ENCODE measurements around the gene MYO18A.
A peak's percentile ranks its signal among the peaks of the same experiment; 100 is the strongest.
"Not testable (repeated sequence)": the region's sequence is repeated elsewhere in the genome, so short reads cannot be mapped to it uniquely, and the experiment has no call there.

The MYO18A gene

DNA sequence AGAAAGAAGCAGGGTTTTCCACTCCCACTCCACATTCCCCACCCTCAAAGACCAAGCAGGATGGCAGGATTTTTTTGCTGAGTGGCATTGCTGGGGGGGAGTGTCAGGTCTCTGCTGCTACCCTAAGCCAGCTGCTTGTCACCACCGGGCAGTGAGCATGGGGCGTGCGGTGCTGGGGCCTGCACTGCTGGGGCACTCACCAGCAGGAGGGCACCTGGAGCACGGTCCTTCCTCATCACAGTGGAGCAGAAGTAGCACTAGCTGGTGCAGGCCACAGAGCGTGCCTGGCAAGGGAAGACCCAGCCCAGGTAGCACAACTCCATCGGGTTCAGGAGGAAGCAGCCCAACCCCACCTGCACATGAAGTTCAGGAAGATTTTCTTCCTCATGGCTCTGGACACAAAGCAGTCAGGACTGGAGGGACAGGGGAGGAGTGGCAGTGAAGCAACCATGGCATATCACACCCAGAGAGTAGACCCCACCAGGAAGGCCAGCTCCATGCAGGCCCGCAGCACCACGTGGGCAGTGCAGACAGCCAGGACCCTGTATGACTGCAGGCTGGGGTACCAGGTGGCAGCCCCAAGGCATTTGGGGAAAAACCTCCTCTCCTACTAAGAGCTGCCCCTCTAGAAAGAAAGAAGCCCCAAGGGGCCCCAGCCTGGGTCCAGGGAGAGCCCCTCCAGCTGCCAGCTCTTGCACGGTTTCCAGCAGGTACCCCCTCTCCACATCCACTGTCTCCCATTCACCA is 16.7 kb upstream of the MYO18A start:
- DNase-seq, result peak in 1 of 4 experiments; percentile 47

DNA sequence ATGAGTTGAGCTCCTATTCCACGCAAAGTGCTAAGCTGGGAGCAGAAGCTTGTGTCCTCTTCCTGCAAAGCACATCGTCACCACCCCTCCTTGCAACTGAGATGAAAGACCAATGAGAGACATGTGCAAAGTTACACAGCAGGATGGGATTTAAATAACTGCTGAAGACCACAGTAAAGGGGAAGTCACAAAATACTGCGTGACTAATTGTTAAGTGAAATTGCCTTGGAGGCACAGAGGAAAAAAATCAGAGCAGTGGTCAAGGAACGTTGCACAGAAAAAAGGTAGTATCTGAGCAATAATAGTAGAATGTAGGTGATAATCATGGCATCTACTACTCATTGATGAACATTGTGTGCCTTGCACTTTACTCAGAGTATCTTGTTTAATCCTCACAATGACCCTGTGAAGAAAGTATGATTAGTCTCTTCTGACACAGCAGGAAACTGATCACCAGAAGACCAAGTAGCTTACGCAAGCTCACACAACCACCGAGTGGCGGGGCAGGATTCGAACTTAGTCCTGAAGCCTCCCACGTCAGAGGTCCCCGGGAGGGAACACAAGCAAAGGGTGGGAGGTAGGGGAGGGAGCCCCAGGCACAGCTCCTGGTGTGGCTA is 15.4 kb upstream of the MYO18A start:
- DNase-seq, result peak; percentile 84 to 95 (median 90)

DNA sequence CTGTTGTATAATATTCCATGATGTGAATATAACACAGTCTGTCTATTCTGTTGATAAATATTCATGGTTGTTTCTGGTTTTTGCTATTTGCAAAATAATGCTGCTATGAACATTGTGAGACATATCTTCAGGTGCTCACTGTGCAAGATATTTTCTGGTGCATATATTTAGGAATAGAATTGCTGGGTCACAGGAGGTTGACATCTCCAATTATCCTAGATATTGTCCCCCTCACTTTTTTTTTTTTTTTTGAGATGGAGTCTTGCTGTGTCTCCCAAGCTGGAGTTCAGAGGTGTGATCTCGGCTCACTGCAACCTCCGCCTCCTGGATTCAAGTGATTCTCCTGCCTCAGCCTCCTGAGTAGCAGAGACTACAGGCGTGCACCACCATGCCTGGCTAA is 14.5 kb upstream of the MYO18A start:
- no peak for DNase-seq

DNA sequence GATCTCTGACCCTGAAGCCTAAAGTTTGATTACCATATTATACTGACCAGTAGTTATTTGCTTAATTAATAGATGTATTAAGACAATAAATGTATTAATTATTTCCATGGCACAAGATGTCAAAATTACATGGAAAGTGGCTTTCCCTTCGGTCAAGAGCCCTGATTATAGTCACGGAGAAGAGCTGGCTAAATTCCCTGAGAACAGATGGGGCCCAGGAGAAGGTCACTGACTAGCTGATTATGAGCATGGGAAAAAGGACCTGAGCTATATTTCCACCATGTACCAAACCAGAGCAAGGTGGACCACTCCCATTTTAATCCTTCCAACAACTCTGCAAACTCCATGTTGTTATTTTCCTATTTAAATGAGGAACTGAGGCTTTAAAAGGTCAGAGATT is 12.9 kb upstream of the MYO18A start:
- DNase-seq, result peak in 1 of 4 experiments; percentile 43

DNA sequence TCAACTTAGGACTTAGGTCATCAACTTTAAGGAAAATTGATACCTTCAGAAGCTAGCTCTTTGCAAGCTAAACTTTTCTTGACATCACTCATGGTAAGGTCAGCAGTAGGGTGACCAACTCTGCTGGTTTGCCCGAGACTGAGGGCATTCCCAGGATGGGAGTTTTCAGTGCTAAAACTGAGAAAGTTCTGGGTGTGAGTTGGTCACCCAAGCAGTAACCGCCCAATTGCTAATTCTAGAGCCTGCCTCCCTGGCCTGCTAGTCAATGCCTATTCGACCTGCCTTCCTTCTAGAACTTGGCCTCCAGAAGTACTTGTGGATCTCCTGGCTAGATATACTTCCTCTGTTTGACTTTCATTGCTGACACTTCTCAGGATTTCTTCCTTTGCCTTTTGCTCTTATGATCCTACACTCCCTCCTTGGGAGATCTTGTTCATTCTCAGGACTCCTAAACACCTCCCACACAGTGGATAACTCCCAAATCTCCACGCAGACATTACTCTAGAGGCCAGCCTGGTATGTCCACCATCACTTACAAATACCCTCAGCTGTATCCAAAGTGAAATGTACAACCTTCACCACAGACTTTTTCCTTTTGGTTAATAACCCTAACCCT is 10.5 kb upstream of the MYO18A start:
- no peak for DNase-seq

DNA sequence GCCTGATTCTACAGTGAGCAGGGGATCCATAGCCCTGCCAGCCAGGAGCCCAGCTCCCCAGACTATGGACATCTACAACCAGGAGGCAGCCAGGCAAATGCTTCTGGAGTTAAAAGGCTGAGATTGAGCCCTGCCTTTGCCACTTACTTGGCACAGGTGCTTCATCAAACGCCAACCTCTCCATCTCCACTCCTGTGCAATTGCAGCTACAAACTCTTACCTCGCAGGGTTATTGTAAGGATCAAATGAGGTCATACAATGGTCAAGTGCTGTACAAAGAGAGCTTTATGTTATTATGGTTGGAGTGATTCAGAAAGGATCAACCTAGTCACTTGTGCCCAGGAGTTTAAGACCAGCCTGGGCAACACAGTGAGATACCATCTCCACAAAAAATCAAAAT is 9.8 kb upstream of the MYO18A start:
- DNase-seq, result no peak

DNA sequence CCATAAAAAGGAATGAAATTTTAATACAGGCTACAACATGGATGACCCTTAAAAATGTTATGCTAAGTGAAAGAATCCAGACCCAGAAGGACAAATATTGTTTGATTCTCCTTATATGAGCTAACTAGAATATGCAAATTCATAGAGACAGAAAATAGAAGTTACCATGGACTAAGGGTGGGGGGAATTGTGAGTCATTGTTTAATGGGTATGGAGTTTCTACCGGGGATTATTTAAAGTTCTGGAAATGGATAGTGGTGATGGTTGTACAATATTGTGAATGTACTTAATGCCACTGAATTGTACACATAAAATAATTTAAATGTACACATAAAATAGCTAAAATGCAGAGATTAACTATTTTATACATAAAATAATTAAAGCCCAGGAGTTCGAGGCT is 9.2 kb upstream of the MYO18A start:
- no peak for DNase-seq

DNA sequence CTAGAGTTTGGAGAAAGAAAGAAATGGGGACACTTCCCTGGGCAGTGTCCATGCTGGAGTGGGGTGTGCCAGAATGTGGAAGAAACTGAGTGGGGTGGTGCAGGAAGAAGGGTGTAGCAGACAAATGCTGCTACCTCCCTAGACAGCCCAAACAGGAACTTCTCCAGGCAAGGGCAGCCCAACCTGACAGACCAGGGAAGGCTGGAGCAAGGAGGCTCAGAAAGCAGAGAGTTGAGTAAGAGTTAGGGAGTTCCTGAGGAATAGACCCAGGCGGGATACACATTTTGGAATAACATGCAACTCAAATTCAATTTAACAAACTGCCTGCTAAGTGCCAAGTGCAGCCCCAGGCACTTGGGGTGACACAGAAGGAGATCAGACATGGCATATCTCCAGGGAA is 1.0 kb upstream of the MYO18A start:
- peak in 1 of 4 experiments; percentile 31 for DNase-seq

DNA sequence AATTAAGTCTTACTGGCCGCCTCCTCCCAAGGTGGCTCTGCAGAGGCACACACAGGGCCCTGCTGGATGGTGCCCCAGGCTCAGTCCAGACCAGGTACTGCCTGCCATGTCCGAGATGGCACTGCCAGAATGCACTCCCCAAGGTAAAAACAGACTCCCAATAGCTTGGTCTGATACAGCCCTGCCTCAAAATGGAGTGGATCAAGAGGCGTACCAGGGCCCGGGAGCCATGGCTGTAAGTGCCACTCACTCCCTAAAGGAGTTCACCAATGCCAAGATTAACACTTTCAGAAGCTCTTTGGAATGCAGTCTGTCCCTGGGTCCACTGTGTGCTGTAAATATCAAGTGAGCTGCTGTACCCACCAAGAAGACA is 576 bp upstream of the MYO18A start:
- DNase-seq, result no peak

DNA sequence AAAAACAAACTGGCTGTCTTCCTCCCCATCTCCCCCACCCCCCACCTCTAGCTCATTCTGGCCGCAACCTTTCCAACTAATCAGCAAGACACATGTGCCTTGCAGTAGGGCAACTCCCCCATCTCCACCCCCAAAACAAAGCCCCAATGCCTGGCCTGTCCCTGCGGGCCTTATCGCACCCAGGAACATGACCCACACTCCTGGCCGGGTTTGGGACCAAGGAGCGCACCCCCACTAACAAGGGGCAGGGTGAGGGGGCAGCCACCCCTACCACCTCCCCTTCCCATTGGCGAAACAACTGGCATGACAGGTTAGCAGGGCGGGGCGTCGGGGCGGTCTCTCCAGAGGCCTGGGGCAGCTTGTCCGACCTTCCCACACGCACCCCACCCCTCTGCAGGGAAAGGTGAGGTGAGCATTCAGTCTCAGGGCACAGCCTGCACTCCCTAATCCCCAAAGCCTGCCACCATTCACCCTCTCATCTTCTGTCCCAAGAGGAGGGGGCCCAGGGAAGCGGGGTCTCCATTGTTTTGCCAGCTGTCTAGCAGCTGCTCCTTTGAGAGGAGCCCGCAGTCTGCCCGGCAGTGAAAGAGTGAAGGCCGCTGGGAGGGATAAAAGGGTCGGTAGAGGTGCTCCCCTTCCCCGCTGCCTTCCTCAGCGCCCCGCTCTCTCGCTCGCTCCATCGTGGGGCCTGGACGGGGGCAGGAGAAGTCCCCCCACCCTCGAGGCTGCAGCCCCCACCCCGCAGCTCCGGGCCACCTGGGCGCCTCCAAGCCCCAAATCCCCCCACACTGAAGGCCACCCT is 765 bp downstream of the MYO18A start:
- DNase-seq, result no peak

DNA sequence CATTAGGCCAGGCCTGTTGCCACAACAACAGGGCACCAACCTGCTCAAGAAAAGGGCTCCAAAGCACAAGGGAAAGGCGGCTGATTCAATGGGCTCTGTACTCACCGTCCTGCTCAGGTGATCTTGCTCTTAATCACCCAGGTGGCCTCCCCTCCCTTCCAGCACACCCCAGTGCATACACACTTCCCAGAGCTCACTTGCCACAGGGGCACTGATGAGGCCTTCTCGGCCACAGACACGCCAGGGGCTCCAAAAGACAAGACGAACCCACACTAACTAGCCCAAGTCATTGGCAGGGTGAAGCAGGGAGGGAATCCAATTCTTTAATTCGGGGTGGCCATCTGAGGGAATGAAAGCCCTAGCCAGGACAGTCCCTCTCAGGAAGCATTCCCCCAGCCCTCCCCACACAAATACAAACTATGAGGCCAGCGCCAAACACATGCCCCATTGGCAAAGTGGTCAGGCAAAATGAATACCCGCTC is 1.4 kb downstream of the MYO18A start:
- no peak for DNase-seq

DNA sequence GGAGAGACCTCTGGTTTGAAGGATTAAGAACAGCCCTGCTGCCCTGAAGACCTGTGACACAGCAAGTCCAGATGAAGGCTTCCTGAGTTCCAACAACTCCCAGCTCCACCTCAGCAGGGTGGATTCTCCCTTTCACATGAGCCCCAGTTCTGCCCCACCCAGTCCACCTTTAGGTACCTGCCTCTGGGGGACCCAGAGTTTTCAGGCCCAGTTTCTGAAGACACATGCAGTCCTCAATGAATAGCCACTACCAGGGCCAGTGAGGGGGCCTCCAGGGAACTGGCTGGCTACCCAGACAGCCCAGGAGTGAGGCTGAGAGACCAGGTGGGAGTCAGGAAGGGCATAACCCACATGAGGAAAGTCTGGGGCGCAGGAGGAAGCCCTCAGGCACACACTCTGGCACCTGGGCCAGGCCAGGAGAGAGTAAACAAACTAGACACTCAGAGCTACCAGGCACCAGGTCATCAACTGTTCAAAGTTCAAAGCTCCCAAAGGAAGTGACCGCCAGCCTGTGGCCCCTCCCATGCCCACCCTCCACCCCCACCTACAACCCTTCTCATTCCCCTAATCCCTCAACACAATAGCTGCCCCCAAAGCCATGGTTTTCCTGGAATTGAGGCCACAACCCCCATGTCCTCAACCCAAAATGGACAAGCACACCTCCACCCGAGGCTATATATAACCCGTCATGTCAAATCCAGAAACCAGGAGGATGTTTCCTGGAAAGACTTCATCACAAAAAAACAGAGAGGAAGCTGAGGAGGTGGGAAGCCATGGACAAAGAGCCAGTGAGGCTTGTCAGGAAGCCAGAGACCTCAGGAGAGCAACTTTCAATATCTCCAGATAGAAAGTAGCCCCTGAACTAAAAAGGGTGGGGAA is 2.1 kb downstream of the MYO18A start:
- DNase-seq, result no peak

DNA sequence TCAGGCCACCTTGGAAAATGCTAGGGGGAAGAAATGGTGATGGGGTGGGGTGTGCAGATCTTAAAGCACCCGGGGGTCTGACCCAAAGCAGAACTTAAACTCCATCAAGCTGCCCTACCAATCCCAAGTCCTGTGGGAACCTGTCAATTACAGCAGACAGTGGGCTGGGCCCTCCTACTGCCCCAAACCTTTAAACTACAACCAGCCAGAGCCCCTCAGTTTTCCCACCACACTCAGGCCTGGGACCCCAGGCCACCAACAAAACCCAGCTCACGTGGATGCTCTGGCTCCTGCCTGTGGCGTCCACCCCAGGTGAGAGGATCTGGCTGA is 2.7 kb downstream of the MYO18A start:
- no peak for DNase-seq

DNA sequence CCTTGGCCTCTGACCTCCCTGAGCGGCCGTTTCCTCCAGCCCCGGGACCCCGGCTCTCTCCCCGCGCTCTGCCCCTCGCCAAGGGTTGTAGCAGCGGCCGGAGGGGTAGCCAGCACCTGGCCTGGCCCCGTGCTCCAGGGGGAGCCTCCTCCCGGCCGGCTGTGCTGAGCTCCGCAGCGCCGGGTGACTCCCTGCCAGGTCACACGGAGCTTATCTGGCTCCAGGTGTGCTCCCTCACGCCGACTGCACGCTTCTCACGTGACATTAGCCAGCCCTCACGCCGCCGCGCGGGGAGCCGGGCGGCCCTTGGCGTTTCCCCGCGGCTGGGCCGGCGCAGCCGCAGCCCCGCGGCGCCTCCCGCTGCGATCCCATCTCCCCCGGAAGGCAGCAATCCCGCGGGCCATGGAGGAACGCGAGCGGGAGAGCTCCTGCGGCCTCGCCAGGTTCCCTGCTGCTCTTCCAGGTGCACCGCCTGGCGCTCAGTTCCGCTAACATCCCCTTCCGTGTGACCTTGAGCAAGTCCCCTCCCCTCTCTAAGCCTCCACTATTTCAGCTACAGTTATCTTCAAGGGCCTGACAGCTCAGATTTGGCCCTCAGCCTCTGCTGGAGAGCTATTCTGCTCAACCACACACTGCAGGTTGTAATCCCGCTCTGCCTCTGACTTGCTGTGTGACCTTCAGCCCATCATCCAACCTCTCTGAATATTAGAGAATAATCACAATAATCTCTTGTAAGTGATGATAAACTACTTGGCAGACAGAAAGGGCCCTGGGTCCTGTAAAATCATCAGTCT is 3.4 kb downstream of the MYO18A start:
- DNase-seq, result peak in 3 of 4 experiments; percentile 14 to 50 (median 28)

DNA sequence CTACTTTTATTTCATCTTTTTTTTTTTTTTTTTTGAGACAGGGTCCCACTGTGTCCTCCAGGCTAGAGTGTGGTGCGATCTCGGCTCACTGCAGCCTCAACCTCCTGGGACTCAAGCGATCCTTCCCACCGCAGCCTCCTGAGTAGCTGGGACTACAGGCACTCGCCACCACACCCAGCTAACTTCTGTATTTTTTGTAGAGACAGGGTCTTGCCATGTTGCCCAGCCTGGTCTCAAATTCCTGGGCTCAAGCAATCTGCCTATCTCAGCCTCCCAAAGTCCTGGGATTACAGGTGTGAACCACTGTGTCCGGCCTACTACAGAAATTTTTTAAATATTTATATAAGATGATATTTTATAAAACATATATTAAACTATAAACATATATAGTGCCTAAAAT is 4.8 kb downstream of the MYO18A start:
- DNase-seq, result no peak

DNA sequence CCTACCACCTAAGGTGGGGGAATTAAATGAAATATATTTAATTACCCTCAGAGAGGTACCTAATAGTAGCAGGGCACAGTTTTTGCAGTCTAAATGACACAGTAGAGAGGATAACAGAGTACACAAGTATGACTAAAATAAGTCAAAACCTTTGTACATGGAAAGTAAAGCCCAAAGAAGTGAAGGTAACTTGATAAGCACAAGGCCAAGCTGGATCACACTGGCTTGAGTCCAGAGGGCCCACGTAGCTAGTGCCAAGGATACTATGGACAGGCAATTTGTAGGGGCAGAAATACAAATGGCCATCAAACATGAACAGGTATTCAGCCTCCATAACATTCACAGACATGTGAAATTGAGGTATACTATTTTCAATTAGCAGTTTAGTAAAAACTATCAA is 7.6 kb downstream of the MYO18A start:
- DNase-seq, result no peak

DNA sequence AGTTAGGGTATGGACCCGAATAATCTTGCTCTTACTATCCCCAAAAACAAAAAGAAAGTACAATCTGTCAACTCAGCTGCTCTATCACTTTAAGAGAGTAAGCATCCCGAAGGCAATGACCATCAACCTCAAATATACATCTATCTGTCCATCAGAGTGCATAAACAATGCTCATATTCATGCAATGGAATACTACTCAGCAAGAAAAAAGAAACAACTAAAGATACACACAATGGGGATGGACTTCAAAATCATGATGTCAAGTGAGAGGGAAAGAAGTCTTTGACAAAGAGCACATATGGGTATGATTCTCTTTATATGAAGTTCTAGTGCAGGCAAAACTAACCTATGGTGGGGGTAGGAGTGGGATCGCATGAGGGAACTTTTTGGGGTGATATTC is 9.5 kb downstream of the MYO18A start:
- DNase-seq, result no peak

DNA sequence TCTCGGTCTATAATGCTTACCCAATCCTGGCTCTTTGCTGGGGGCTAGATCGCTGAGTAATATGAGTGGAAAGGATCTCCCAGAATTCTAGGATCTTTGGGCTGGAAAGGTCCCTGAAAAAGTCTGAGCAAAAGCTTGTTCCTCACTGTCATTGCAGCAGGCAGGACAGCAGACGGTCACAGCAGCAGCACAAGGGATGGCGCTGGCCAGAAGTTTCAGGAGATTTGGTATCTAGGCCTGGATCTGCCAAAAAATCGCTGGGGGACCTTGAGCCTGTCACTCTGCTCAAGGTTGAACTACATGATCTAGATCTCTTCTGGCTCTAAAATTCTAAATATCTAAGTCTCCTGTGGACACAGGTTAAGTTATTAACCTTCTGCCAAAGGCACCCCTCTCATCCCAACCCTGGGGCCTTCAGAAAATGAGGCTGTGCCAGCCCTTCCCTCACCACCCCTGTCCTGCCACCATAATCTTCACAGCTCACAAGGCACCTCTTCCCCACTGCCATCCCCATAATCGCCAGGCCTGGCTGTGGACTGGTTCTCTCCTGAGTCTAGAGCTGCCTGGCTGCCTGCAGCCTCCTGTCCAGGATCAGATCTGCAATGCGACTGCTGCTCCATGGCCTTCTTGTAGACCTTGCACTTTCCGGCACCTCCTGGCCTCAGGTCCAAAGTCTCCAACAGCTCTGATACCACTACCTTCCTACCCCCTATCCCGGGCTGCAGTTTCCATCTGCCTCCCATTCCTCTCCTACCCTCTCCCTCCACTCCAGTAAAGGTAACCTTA is 10.2 kb downstream of the MYO18A start:
- no peak for DNase-seq

DNA sequence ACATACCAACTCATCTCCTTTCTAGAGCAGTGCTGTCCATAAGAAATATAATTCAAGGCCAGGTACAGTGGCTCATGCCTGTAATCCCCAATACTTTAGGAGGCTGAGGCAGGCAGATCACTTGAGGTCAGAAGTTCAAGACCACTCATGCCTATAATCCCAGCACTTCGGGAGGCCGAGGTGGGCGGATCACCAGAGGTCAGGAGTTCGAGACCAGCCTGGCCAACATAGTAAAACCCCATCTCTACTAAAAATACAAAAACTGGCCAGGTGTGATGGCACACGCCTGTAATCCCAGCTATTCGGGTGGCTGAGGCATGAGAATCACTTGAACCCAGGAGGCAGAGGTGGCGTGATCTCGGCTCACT is 11.5 kb downstream of the MYO18A start:
- DNase-seq, result not testable (repeated sequence)

DNA sequence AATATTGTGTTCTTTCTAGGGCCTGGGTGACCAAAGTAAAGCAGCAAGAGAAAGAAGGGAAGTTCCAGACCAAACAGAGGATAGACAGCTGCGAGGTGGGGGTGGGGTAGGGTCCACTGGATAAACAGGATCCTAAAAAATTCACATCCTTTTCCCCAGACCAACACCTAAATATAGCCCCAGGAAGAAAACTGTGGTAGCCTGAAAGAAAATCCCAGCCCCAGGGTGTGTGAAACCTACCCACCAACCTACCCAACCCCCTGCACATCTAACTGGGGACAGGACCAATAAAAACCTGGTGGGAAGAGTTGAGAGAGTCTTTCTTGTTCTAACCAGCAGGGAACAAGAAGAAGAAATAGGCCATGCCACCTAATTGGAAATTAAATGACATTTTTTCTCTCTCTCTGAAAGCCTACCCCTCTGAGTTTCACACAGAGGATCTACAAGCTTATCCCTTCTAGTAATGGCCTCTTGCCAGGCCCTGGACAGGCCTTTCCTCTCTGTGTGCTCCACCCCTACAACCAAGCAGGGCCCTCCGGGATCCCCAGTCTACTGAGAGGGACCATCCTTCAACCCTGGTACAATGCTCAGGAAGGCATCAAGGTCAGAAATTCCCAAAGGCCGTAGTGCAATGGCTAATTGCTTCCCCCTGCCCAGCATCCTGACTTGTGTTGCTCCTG is 12.0 kb downstream of the MYO18A start:
- DNase-seq, result no peak

Measured in suppressor macrophage (primary cell).